Astrocyte (in vitro differentiated cells and primary cell): ENCODE data around the gene CHRNA3.

Source experiments
- EZH2 ChIP-seq: IDR thresholded peaks from 2 replicates; pipeline ENCODE4 v1.6.1; 2012; ENCODE audit warnings: mild to moderate bottlenecking, low read length, inconsistent platforms; ENCODE audit not compliant: insufficient read depth
- TF ChIP-seq, protein P1 (sequence below): IDR thresholded peaks from 2 replicates; pipeline ENCODE4 v1.5.1; 2011; ENCODE audit warnings: low read depth, mild to moderate bottlenecking, inconsistent platforms, low read length, moderate library complexity; ENCODE audit not compliant: insufficient read depth

GRCh38 chr15:78663703-78664102 lies 42.9 kb upstream of the CHRNA3 start:
- TF ChIP-seq, protein P1, sequence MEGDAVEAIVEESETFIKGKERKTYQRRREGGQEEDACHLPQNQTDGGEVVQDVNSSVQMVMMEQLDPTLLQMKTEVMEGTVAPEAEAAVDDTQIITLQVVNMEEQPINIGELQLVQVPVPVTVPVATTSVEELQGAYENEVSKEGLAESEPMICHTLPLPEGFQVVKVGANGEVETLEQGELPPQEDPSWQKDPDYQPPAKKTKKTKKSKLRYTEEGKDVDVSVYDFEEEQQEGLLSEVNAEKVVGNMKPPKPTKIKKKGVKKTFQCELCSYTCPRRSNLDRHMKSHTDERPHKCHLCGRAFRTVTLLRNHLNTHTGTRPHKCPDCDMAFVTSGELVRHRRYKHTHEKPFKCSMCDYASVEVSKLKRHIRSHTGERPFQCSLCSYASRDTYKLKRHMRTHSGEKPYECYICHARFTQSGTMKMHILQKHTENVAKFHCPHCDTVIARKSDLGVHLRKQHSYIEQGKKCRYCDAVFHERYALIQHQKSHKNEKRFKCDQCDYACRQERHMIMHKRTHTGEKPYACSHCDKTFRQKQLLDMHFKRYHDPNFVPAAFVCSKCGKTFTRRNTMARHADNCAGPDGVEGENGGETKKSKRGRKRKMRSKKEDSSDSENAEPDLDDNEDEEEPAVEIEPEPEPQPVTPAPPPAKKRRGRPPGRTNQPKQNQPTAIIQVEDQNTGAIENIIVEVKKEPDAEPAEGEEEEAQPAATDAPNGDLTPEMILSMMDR: no peak
- no peak for TF ChIP-seq EZH2
